A204.1 (cell line): ENCODE measurements around the gene IFI27.

ENCODE experiments used
- FAIRE-seq: peaks from 2 replicates; lab custom pipeline; 2012; peaks lifted over from hg19 to GRCh38; lab: Jason Lieb, UNC

Gene IFI27

DNA sequence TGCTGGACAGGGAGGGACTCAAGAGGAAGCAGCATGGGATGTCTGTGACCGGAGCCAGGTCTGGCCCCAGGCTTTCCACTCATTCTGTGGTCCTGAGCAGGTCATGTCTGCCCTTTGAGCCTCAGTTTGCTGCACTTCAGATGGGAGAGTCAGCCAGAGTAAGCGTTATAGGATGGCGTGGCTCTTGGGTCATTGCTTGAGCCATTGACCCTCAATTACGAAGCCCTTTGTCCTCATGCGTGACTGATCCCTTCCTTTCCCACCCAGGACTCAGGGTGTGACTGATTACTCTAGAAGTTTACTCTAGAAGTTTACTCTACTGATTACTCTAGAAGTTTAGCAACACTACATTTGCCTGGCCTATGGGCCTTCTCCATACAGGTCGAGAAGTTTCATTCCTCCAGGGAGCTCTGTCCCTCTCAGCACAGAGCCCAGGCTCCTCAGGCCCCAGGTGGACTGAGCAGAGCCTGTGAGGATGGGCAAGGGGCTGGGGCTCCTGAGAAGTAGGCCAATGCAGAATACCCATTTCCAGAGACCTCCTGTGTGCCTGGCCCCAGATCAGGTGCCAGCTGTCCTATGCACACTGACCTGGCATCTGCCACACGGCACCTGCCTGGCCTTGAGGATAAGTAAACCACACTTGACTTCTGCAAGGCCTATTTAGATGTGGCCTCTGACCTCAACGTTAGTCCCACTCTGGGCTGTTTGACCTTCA, 7.6 kb upstream of the IFI27 start:
- FAIRE-seq: no peak

DNA sequence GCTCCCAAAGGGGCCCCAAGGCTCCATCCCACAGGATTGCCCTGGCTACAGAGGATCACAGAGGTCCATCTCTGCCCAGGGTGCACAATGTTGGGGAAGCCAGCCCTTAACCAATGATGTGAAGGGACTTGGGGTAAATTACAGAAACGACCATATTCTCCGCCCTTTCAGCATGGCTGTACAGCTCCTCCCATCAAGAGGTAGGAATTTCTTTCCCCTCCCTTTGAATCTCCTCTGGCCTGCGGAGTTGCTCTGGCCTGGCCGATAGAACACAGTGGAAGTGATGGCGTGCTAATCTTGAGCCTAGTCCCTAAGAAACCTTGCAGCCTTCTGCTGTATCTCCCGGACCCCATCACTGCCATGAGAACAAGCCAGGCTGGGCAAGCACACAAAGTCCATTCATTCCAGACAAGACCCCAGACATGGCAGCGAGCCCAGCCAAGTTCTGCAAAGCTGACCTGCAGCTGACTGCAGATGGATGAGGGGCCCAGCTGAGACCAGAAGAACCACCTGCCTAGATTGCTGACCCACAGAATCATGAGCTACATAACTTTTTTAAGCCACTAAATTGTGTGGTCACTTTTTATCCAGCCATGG, 6.9 kb upstream of the IFI27 start:
- FAIRE-seq: no peak

DNA sequence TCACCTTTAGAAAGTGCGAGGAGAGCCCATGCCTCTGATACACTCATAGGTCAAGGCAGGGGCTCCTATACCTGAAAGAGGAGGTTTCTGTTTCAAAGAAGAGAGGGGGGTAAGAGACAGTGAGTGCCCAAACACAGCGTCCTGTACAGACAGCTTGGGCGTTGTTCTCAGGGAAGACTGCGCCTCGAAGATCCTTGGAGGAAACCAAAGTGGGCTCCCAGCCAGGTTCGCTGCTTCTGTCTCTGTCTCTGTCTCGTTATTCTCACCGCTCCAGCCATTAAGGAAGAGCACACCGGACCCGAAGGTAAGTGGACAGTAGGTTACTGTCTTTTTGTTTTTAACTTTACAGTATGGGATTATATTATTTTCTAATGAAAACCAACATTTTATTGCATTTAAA, 5.8 kb upstream of the IFI27 start:
- FAIRE-seq: no peak

DNA sequence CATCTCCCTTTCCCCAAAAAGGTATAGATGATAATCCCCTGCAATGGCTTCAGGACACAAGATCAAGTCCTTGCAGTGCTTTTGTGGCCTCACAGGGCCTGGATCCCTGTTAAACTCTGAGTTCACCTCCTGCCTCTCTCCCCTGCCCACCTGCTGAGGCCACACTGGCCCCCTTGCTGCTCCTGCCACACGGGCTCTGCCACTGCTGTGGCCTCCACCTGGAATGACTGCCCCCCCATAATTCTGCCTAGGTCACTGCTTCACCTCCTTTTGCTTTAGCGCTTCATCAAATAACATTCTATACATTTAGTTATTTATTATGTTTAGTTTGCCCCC, 653 bp upstream of the IFI27 start:
- FAIRE-seq: no peak

DNA sequence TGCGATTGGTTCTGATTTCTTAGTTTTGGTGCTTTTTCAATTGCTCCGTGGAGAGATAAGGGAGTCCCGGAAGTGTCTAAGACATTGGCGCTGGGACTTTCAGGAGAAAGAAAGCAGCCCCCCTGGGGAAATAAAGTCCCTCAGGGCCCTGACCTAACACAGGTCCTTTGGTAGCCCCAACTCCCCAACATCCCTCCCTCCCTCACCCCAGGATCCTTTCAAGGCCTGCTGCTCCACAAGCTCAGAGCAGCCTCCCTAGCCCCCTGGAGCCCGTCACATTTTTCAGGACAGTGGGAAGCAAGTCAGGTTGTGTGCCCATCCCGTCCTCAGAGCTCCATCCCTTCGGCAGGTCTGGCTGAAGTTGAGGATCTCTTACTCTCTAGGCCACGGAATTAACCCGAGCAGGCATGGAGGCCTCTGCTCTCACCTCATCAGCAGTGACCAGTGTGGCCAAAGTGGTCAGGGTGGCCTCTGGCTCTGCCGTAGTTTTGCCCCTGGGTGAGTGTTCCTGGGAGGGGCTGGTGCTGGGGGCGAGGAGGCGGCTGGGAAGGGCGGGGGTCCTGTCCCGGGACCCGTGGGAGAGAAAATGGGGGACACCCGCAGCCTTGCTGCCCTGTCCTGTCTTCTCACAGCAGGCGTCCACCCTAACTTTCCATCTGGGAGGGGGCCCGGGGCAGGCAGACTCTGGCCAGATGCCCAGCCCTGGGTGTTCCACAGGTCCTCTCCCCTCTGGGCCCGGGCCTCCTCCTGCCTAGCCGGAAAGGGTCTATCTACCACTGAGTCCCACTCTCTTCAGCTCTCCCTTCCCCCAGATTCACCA, 950 bp downstream of the IFI27 start:
- FAIRE-seq: no peak

DNA sequence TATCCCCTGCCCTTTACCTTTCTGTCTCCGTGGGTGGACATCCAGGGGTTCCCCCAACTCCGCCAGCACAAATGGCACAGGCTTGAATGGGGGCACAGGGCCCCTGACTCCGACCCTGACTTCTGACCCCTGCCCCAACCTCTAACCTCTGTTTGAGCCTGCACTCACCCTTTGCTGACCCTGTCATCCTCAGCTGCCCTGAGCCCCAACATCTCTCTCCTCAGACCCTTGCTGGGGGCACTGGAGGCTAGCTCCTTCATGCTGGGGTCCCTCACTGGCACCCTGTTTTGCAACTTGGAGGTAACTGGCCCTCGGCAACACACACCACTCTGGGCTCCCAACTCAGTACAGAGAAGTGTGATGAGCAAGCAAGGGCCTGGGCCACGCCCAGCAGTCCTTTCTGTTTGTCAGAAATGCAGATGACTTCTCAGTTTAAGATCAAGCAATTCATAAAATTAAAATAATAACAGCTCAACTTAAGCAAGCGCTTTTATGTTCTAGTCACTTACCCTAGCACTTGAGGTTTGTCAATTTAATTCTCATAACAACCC, 2.1 kb downstream of the IFI27 start:
- FAIRE-seq: no peak

DNA sequence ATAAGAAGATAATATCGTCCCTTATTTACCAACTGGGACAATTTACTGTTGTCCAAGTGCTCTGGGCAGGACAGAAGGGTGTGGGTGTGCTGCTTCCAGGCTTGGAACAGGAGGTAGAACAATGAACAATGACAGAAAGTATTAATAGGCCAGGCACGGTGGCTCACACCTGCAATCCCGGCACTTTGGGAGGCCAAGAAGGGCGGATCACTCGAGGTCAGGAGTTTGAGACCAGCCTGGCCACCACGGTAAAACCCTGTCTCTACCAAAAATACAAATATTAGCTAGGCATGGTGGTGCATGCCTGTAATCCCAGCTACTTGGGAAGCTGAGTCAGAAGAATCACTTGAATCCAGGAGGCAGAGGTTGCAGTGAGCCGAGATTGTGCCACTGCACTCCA, 2.5 kb downstream of the IFI27 start:
- no peak for FAIRE-seq

DNA sequence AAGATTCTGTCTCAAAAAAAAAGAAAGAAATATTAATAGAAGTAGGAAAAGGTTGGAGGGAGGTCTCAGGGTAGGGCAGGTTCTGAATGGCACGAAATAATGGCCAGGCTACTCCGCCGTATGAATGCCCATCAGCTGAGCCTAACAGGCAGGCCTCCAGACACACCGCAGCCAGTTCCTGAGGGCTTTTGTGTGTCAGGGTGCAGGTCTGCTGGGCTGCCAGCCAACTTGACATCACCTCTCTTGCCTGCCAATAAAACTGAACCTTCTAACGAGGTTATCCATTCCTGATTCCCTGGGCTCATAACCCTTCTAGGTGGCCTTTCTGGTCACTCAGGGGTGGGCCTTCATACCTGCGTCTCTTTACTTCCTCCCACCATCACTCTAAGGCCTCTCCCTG, 3.0 kb downstream of the IFI27 start:
- no peak for FAIRE-seq

DNA sequence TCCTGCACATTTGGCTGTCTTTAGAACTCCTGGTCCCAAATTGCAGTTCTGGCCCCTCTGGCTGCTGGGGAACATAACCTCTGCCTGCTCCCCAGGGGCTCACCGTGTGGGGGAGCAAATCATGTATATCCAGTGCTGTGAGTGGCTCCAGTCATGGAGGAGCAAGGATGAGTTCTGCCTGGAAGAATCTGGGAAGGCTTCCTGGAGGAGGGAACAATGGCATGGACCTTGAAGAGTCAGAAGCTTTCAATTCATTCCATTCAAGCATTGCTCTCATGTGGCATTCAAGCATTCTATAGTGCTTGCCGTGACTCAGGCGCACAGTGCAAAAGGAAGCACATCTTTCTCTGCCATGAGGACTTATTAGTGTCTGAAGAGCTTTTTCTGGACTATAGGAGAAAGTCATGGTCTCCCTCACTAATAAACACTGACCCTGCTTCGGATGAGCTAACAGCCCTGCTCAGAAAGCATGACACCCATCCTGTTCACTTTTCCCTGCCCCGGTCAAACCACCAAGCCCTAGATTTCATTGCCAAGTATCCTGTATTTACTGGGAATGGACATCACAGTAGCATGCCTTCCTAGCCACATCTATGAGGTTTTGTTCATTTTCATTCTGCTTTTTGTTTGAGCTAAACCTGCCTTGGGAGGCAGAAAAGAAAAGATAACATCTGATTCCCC, 3.5 kb downstream of the IFI27 start:
- FAIRE-seq: no peak

DNA sequence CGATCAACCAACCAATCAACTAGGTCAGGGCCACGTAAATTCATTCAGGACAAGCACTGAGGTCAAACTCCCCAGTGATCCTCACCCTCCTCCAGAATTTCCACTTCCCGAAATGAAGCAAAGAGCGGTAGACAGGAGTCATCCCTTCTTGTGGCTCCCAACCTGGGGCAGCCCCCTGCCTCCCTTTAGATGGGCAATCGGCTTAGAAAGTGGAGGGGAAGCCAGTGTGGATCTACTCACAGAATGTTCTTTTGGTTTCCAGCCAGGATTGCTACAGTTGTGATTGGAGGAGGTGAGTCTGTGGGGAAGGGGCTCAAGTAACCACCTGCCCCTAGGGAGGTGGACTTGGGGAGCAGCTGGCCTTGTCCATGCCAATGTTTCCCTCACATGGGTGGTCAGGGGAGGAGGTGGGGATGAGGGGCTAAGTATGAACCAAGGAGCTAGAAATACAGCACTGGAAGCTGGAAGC, 4.1 kb downstream of the IFI27 start:
- FAIRE-seq: no peak

DNA sequence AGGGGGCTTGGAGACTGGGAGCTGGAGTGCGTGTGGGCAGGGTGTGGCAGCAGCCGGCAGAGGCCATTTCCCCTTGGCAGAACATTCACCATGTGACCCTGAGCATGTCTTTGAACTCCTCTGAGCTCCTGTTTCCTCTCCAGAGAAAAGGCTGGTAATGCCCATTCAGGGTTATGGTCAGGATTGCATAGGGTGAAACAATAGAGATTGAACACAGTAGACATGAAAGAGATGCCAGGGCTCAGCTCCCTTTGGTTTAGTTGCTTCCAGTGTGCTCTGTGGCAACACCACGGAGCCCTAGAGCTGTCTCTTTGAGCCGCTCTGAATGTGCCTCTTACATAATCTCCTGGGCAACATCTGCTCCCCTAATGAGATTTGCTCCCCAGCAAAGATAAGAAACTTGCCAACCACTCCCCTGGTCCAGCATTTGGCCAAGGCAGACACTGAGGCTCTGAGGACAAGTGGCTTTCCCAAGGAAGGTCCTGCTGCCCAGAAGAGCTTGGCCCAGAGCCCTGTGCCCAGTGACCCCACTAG, 4.6 kb downstream of the IFI27 start:
- no peak for FAIRE-seq

DNA sequence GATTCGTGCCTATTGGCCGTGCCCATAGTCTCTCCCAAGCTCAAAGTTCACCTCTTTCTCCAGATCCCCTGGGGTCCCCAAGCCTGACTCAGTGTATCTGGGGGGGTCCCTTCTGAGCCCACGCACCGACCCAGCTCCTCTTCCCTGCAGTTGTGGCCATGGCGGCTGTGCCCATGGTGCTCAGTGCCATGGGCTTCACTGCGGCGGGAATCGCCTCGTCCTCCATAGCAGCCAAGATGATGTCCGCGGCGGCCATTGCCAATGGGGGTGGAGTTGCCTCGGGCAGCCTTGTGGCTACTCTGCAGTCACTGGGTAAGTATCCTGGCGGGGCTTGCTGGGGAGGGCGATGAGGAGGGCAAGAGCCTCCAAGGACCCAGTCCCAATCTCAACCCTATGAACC, 5.1 kb downstream of the IFI27 start:
- no peak for FAIRE-seq

DNA sequence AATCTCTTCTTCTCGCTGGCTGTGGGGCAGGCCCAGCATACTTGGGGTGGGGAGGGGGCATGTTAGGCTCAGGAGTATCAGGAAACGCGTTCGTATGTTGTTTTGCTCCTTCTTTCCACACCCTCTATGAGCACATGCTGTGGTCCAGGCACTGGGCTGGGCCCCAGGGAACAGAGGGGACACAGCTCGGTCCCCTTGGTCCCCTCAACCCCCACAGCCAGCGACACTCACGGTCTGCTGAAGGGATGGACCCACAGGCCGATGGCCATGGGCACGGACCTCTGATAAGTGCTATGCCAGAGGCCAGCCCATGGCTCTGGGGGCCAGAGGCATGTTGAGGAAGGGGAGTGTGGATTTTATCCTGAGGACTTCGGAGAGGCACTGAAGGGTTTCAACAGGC, 6.2 kb downstream of the IFI27 start:
- no peak for FAIRE-seq

DNA sequence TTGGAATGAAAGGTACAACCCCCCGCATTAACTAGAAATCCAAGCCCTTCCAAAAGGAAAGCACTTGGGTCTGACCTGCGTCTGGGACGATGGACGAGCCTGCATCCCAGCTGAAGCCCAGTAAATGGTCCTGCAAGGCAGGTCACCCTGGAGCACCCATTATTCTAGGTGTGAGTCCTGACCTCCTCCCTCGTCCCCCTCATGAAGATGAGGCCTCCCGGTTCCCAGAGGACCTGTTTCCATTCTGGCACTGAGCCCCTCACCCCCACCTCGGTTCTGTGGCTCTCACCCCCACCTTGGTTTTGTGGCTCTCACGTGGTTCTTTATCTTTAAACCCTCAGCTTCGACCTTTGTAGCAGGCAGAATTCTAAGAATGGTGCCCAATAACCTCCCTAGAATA, 7.3 kb downstream of the IFI27 start:
- no peak for FAIRE-seq

DNA sequence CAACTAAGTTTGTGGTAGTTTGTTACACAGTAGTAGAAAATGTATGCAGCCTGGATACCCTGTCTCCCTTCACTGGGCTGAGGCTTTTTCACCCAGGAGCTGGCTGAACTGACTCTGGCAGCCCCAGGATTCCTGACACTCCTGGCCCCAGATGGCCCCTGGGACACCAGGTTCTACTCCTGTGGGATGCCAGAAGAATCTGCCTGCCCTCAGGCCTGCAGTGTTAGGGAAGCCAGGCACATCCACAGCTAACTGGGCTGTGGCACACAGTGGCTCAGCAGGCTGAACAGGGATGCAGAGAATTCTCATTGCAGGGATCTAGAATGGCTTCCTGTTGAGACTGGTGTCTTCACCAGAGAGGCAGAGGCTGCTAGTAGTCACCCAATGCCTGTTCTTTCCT, 8.5 kb downstream of the IFI27 start:
- no peak for FAIRE-seq

DNA sequence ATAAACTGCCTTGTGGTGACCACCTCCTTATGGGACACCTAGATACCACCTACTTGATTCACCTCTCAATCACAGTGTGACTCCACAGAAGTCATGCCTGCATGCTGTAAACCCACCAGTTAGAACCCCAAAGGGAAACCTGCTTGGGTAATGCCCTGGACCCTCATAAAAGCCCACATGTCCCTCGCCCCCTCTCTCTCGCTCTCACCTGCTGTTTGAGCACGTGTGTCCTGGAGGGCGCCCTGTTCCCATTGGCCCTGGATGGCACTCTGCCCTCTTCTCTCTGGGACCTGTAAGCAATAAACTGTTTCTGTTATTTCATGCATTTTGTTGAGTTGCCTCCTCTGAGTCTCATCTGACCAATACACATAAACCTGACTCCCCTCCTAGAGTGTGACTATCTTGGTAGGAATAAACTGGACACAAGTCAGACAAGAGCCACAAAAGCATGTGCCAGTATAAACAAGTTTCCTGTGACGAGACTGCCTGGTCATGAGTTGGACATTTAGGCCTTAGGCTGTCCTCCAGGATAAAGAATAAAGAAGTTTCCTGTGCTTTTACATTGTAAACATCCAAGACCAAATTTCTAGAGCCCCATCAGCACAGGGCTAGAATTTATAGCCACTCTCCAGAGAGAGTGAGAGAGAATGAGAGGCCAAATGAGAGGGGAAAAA, 10.3 kb downstream of the IFI27 start:
- no peak for FAIRE-seq

DNA sequence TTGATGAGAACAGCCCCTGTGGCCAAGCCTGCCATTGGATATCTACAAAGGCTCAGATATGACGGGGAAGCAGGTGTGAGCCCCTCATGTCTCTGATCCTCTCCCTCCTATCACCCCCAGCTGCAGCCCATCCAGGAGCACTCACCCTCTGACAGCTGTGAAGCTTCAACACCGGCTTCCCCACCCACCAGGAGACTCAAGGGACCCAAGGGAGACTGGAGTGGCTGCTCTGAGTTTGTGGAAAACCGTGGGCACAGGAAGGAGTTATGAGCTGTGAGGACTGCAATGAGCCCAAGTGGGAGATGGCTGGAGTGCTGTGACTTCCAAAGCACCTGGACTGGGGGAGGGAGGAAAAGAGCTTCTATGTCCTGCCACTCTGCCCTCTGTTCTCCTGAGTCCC, 10.9 kb downstream of the IFI27 start:
- no peak for FAIRE-seq

DNA sequence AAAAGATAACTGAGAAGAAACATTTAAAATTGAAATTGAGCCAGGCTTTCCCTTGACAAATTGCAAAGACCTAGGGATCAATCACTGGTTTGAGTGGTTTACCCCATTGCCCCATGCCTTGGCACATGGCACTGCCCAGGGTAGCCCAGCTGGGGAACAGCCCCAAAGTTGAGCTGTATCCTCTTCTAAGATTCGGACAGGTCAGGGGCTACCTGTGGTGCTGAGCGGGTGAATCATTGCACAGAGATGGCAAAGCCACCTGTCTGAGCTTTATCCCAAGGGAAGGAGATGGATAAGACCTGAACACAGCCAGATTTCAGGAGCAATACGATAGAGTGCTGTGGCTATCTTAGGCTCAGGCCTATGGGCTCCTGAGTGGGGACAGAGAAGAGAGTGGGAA, 11.9 kb downstream of the IFI27 start:
- no peak for FAIRE-seq

DNA sequence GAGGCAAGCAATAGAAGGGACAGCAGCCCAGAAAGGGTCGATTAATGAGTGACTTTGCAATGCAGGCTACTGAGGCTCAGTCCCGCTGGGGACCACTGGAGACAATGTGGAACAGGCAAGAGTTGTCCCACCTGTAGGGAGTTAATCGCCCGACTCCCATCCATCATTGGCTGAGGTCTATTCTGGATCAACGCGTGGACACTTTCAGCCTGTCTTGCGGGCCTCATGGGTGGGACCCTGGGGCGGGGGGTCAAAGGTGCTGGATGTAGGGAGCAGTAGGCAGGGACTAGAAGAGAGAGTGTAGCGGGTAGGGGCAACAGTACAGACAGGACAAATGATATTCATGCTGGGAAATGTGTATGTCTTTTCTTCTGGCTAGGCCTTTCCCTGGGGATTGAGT, 12.8 kb downstream of the IFI27 start:
- no peak for FAIRE-seq

DNA sequence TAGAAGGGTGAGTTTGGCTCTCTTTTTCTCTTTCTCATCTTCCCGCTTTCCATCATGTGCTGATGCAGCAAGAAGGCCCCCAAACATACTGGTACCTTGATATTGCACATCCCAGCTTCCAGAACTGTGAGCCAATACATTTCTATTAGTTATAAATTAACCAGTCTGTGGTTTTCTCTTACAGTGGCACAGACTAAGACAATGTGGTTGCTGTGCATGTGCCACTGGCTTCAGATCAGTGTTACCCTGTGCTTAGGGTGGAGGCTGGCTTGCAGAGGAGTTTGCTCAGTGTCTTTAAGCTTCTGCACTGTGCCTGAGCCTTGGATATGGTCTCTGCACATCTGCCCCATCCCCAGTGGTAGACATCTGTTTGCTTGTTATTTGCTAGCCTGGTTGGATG, 13.3 kb downstream of the IFI27 start:
- no peak for FAIRE-seq

DNA sequence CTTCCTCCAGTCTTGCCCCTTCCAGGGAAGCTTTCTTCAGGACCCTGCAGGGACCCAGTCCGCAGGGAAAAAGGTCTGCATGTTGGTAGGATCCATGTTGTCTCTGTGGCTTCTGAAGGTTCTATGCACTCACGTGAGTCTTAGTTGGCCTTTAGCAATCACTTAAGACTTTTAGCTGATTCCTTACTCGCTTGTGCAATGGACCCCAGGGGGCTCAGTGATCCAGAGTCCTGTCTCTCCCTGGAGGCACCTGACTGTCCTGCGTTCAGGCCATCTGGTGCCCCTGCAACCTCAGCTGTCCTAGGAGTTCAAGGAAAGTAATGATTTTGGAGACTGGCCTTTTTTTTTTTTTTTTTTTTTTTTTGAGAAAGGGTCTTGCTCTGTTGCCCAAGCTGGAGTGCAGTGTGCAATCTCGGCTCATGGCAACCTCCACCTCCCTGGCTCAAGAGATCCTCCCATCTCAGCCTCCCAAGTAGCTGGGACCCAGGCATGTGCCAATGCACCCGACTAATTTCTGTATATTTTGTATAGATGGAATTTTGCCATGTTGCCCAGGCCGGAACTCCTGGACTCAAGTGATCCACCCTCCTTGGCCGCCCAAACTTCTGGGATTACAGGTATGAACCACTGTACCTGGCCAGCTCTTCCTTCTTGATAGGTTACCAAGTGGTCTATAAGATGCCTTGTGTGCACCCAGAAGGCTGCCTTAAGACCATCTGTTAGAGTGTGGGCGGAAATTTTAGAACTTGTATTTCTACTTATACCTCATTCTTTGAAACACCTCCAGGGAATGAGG, 14.2 kb downstream of the IFI27 start:
- no peak for FAIRE-seq
